GM19023 (cell line): Measurements from ENCODE around the gene PANX1.

Source experiments
- ATAC-seq: cut with Tn5 transposase; IDR thresholded peaks from one replicate; pipeline ENCODE4 v1.9.1; 2021; ENCODE audit warnings: mild to moderate bottlenecking, moderate library complexity; ENCODE audit not compliant: unreplicated experiment

Gene PANX1

GRCh38 chr11:94129512-94130297, 1.1 kb downstream of the PANX1 start:
- ATAC-seq, result no peak

DNA sequence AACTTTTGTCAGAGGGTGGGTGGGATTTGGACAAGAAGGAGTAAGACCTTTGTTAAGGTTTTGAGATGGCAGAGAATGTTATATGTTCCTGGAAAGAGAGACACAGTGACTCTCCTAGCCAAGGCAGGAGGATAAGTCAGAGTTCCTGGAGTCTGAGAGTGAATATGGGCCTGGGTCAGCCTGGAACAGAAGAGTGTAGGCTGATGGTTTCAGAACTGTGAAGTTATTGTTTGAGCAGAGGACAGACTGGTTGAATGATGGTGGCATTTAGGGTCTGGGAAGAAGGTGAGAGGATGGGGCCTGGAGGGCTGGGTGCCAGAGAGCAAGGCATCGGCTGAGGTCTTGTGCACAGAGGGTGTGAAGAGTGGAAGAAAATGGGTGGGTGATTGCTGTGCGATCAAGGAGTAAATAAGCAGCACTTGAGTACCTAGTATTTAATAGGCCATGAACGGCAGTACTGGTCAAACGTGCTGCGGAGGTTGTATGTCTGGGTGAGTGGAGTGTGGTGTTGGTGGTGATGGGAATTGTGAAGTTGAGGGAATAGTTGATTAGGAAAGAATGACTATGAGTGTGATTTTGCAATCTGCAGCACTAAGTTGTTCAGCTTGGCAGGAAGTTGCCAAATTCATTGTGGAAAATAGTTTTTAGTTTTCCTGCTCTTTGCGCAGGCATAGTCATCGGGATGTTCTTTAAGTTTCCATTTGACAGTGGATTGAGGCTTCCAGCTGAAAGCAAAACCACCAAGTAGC, 1.8 kb downstream of the PANX1 start:
- ATAC-seq, result no peak

DNA sequence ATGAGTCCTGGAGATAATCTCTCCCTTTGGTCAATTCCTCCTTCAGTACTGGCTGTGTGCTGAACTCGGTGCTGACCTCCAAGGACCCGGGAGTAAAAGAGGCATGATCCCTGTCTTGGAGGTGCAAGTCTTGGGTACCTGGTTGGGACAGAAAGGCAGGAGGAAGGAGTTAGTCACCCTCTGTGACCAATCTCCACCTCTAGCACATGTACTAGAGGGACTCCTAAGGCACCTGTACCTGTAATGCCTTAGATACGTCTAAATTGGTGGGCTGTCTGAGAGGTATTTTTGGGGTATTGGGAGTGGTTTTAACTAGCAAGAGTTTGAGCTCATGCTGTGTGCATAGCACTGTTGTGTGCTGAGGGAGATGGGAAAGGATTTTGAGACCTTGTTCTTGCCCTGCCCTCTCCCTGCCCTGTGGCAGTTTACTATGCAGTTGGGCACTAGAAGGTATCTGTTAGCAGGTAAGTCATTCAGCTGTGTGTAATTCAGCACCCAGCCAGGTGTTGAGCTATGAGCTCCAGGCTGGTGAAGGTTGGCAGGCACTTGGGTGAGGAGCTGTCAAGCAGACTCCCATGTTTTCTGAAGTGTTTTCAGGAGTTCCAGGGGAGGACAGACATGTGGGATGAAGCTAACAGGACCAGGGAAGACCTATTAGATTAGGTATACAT, 2.5 kb downstream of the PANX1 start:
- no peak for ATAC-seq

GRCh38 chr11:94131718-94132115, 3.1 kb downstream of the PANX1 start:
- no peak for ATAC-seq

GRCh38 chr11:94132152-94132558, 3.5 kb downstream of the PANX1 start:
- ATAC-seq, result no peak

DNA sequence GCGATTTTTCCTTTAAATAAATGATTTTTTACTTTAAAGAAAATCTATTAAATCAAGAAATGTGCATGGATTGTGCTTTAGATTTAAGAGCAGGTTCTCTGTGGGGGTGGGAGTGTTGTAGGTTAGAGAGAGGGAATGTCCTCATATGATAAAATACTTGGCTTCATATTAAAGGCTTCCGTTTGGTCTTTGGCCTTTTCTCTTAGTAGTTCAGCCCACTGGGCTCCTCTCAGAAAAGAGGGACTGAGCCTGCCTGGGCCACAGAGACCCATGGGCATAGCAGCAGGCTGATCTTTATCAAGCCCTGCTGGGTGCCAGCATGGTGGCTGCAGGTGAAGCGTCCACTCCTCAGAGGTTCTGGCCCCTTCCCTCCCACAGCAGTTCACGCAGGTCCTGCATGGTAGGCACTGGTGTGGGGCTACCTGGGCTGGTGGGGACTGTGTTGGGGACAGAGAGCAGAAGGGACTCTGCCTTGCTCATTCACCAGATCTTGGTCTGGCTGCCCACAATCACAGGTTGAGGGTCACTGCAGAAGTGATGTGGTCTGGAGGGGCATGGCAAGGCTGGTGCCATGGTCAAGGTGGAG, 4.3 kb downstream of the PANX1 start:
- ATAC-seq, result no peak

DNA sequence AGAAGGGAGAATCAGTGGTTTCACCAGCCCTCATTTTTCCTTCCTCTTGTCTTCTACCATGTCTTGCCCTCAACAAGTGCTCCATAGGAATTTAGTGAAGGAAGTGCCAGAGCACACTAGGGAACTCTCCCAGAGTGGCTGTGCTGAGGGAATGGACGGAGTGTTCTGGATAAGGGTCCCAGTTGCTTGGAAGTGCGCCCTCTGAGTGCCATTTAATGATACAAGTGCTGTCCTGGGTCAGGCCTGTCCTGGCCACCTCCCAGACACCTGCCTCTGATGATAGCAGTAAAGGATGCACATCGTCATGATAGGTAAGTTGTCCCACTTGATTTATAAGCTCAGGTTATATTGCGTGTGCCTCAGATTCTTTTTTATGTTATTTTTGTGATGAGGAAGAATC, 5.1 kb downstream of the PANX1 start:
- no peak for ATAC-seq

DNA sequence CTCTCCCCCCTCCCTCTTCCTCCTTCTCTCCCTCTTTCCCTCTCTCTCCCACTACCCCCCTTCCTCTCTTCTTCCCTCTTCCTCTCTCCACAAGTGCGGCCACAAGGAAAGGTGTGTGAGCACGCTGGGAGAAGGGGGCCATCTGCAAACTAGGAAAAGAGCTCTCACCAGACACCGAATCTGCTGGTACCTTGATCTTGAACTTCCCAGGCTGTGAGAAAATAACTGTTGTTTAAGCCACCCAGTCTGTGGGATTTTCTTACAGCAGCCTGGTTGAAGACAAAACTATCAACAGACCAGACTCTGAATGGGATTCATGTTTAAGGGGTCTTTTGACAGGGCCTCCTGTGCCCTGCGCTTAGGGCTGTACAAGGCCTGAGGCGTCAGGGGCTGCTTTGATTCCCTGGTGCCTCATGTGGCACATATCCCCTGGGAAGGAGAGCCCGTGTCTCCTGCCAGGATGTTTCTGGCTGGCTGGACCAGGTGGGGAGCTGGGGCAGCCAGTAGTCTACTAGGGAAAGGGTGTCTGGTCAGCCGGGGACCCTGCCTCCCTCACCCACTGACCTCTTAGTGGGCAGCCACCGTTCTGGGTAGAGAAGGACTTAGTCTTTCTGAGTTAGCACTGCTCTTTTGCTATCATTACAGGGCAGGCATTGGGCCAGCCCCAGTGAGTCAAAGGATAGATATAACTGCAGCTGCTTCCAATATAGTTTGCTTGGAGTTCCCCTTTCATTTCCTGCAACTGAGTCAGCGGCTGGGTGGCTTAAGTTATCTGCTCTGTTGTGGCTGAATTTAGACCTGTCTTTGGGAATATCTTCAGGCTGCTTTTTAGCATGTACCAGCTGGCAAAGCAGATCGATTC, 6.2 kb downstream of the PANX1 start:
- ATAC-seq, result peak; percentile 61

GRCh38 chr11:94139416-94139815, 10.8 kb downstream of the PANX1 start:
- ATAC-seq, result no peak

- ATAC-seq, result no peak
Observed at GRCh38 chr11:94140154-94140655, 11.6 kb downstream of the PANX1 start.

- no peak for ATAC-seq
Observed at GRCh38 chr11:94141511-94142307, 13.1 kb downstream of the PANX1 start.

GRCh38 chr11:94142308-94143281, 14.0 kb downstream of the PANX1 start:
- ATAC-seq, result no peak

GRCh38 chr11:94144216-94144615, 15.6 kb downstream of the PANX1 start:
- ATAC-seq, result no peak

DNA sequence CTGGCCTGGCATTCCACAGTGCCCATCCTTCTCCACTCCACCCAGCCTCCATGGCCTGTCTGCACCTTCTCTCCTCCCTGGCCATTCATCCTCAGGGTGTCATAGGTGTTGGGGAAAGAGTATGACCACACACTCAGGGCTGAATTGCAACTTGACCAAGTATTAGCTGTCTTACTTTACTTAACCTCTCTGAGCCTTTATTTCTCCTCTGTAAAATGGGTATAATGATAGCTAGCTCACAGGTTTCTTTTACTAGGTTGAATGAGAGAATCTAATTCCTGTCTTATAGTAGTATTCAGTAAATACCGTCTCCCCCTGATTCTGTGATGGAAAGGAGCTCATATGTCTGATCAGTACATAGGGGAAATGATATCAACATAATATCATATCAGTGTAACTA, 16.0 kb downstream of the PANX1 start:
- no peak for ATAC-seq

DNA sequence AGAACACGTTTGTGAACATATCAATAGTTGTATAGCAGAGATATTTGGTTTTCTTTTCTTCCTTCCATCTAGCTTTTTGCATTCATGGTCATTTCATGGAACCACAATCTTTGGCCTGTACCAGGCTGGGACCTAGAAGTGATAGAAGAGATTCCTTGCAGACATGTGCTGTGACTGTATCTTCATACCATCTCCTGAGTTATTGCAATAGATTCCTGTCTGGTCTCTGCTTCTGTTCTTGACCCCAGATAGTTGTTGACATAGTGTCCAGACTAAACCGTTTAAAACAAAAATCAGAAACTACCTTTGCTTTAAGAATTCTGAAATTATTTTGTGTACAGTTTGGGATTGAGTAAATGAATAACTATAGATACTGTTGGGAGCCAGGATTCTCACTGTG, 16.8 kb downstream of the PANX1 start:
- ATAC-seq, result no peak

- no peak for ATAC-seq
Observed at GRCh38 chr11:94145916-94146315, 17.3 kb downstream of the PANX1 start.

DNA sequence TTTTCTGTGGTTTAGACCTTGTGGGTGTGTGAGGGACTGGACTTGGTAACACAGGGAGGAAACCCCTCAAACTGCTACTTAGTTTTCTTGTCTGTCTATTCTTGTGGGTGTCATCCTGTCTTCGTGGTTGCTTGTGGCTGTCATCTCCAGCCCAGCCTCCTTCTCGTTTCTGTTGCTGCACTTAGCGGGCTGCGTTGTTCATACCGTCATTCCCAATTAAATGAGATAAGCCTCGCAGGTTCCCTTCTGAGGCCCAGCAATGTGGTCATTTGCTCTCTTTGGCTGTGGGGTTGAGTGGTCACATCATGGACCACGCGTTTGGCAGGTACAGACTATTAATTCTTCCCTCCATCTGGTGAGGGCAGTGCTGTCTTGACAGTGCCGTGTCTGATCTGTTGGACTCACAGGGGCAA, 18.8 kb downstream of the PANX1 start:
- no peak for ATAC-seq

GRCh38 chr11:94148189-94148588, 19.5 kb downstream of the PANX1 start:
- no peak for ATAC-seq
